Prostate gland (tissue), 2 donors: Measurements from ENCODE around the gene SSH2.

Experiments
- POLR2A ChIP-seq: fragments of 450-650 bp; IDR thresholded peaks from one replicate; pipeline ENCODE4 v1.6.1; 2016; ENCODE audit warnings: antibody characterized with exemption, mild to moderate bottlenecking
- POLR2AphosphoS5 ChIP-seq: sonication (generic); formaldehyde crosslinking; IDR thresholded peaks from one replicate; pipeline ENCODE4 v1.6.1; 2017; ENCODE audit warnings: antibody characterized with exemption
- TF ChIP-seq, protein P1 (sequence below), 4 experiments: fragments of 200-600 bp in 2 of 4; fragments of 450-650 bp in 2 of 4; sonication (generic) in 2 of 4; IDR thresholded peaks; 1 replicate in 3 of 4; 2 replicates in 1 of 4; pipeline ENCODE4 v1.5.1; 2016 to 2019; ENCODE audit warnings: antibody characterized with exemption in 4 of 4, mild to moderate bottlenecking in 2 of 4, moderate library complexity in 2 of 4

DNA sequence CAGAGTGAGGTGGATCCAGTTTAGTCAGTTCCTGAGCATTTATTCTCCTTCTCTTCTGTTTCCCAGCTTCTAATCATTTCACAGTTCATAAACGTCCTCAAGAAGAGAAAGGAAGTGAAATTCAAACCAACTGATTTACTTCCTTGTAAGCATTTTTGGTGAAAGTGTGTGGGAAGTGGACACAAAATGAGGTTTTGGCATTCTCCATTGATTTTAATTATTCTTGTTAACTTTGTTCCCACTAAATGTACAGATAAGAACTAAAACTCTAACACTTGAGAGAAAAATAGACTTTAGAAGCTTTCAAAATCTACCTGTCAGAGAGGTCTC lies 264.6 kb downstream of the SSH2 start:
- TF ChIP-seq, protein P1, sequence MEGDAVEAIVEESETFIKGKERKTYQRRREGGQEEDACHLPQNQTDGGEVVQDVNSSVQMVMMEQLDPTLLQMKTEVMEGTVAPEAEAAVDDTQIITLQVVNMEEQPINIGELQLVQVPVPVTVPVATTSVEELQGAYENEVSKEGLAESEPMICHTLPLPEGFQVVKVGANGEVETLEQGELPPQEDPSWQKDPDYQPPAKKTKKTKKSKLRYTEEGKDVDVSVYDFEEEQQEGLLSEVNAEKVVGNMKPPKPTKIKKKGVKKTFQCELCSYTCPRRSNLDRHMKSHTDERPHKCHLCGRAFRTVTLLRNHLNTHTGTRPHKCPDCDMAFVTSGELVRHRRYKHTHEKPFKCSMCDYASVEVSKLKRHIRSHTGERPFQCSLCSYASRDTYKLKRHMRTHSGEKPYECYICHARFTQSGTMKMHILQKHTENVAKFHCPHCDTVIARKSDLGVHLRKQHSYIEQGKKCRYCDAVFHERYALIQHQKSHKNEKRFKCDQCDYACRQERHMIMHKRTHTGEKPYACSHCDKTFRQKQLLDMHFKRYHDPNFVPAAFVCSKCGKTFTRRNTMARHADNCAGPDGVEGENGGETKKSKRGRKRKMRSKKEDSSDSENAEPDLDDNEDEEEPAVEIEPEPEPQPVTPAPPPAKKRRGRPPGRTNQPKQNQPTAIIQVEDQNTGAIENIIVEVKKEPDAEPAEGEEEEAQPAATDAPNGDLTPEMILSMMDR (IDR thresholded peaks at IDR 0.05), result no peak
- no peak for TF ChIP-seq POLR2A
- TF ChIP-seq POLR2AphosphoS5, result no peak
